ENCODE measurements around the gene PNMA8B. TPM values are rescaled to one million over a fixed set of nuclear protein-coding genes. Genes with fewer than 3 reads are reported as not detected.

The PNMA8B gene
- total RNA-seq, 1 experiment from 2014 or later = 0.75 TPM

GRCh38 chr19:46503848-46504453, 8.3 kb upstream of the PNMA8B start:
- no peak for DNase-seq (ENCODE audit: low spot score)
- H3K4me1 ChIP-seq (ENCODE audit: insufficient read depth, low read length, poor library complexity, severe bottlenecking) = no peaks in the 10 kb centered on the region

GRCh38 chr19:46502891-46503290, 7.2 kb upstream of the PNMA8B start:
- TF ChIP-seq EZH2 (IDR thresholded peaks at IDR 0.05; ENCODE audit: borderline replicate concordance, low read depth, low read length, poor library complexity, severe bottlenecking) = no peak
- TF ChIP-seq CTCF (conservative IDR thresholded peaks at IDR 0.05; ENCODE audit: low read depth, low read length) = no peak
- Histone ChIP-seq H3K9me3 (ENCODE audit: low read depth, low read length, poor library complexity, severe bottlenecking) (no peaks in the 10 kb centered on the region), H3K4me1 (ENCODE audit: insufficient read depth, low read length, poor library complexity, severe bottlenecking) (no peaks in the 10 kb centered on the region), H3K27me3 (replicated peaks; ENCODE audit: insufficient read depth, low read depth, low read length, poor library complexity) (no peaks in the 10 kb centered on the region), H3K36me3 (ENCODE audit: insufficient read depth, low read length, poor library complexity, severe bottlenecking) (no peaks in the 10 kb centered on the region), H3K27ac (ENCODE audit: low read depth, low read length, poor library complexity, severe bottlenecking) (no peak overlapping the region), H3K4me3 (ENCODE audit: low read depth, low read length, poor library complexity, severe bottlenecking) (no peak overlapping the region)
- DNase-seq (ENCODE audit: low spot score) = no peak
- ChIA-PET CTCF (no interaction called here), POLR2A (ENCODE audit: low non-redundant PET) (no interaction called here)
- intact Hi-C loops (cut with micrococcal nuclease; ENCODE audit: unreplicated experiment) = no loop called here
- BruUV-seq (replicated peaks) = no TSS peak

More at GRCh38 chr19:46503848-46504453, 8.3 kb upstream of the PNMA8B start:
- H3K4me3 ChIP-seq (ENCODE audit: low read depth, low read length, poor library complexity, severe bottlenecking) = no peak overlapping the region
- H3K9me3 ChIP-seq (ENCODE audit: low read depth, low read length, poor library complexity, severe bottlenecking) = no peaks in the 10 kb centered on the region
- CTCF ChIA-PET = no interaction called here
- POLR2A ChIA-PET (ENCODE audit: low non-redundant PET) = no interaction called here
- no peak for TF ChIP-seq EZH2 (IDR thresholded peaks at IDR 0.05; ENCODE audit: borderline replicate concordance, low read depth, low read length, poor library complexity, severe bottlenecking)
- TF ChIP-seq CTCF (conservative IDR thresholded peaks at IDR 0.05; ENCODE audit: low read depth, low read length) = no peak
- no peaks in the 10 kb centered on the region for H3K36me3 ChIP-seq (ENCODE audit: insufficient read depth, low read length, poor library complexity, severe bottlenecking)
- intact Hi-C loops (cut with micrococcal nuclease; ENCODE audit: unreplicated experiment) = no loop called here
- BruUV-seq (replicated peaks) = no TSS peak
- no peak overlapping the region for H3K27ac ChIP-seq (ENCODE audit: low read depth, low read length, poor library complexity, severe bottlenecking)
- H3K27me3 ChIP-seq (replicated peaks; ENCODE audit: insufficient read depth, low read depth, low read length, poor library complexity) = no peaks in the 10 kb centered on the region

DNA sequence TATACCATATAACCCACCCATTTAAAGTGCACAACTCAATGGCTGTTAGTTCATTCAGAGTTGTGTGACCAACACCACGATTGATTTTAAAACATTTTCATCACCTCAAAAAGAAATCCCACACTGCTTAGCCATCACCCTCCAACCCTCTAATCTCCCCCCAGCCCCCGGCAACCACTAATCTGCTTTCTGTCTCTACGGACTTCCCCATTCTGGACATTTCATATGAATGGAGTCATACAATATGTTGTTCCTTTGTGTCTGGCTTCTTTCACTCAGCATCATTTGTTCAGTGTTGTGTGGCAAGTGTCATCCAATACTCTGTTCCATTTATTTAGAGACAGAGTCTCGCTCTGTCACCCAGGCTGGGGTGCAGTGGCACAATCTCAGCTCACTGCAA, 4.0 kb upstream of the PNMA8B start:
- H3K4me3 ChIP-seq (ENCODE audit: low read depth, low read length, poor library complexity, severe bottlenecking) = no peak overlapping the region
- no peaks in the 10 kb centered on the region for H3K36me3 ChIP-seq (ENCODE audit: insufficient read depth, low read length, poor library complexity, severe bottlenecking)
- H3K4me1 ChIP-seq (ENCODE audit: insufficient read depth, low read length, poor library complexity, severe bottlenecking) = peaks cover 7% of the 10 kb centered on the region
- ChIA-PET CTCF (no interaction called here), POLR2A (ENCODE audit: low non-redundant PET) (no interaction called here)
- no peaks in the 10 kb centered on the region for H3K9me3 ChIP-seq (ENCODE audit: low read depth, low read length, poor library complexity, severe bottlenecking)
- TF ChIP-seq EZH2 (IDR thresholded peaks at IDR 0.05; ENCODE audit: borderline replicate concordance, low read depth, low read length, poor library complexity, severe bottlenecking) = no peak
- TF ChIP-seq CTCF (conservative IDR thresholded peaks at IDR 0.05; ENCODE audit: low read depth, low read length) = no peak
- DNase-seq (ENCODE audit: low spot score) = no peak
- no peak overlapping the region for H3K27ac ChIP-seq (ENCODE audit: low read depth, low read length, poor library complexity, severe bottlenecking)
- BruUV-seq (replicated peaks) = no TSS peak
- intact Hi-C loops (cut with micrococcal nuclease; ENCODE audit: unreplicated experiment) = no loop called here
- no peaks in the 10 kb centered on the region for H3K27me3 ChIP-seq (replicated peaks; ENCODE audit: insufficient read depth, low read depth, low read length, poor library complexity)
